ENCODE results near the gene RNU6-1.

RNU6-1 gene

GRCh38 chr15:67855842-67856241 is 16.0 kb upstream of the RNU6-1 start:
- peak; percentile 37 for DNase-seq

- peak; percentile 46 for DNase-seq
Observed at GRCh38 chr15:67854358-67854757, 14.5 kb upstream of the RNU6-1 start.

GRCh38 chr15:67853454-67853853 is 13.6 kb upstream of the RNU6-1 start:
- DNase-seq, result peak; percentile 15

DNA sequence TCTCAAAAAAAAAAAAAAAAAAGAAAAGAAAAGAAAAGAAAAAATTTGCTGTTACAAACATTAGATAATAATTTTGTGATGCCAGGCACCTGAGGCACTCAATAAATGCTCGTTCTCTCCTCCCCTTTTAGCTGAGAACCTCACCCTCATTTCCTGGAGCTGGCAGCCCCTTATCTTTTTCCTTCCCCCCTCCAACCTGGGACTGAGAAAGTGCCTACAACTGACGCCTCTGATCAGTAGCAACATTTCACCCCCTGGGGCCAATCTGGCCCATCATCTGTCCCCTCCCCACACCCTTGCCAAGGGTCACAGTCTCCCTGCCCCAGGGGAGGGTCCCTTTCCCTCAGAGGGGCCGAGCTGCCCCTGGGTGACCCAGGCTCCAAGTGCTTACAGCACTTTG is 12.6 kb upstream of the RNU6-1 start:
- DNase-seq, result peak; percentile 21

- peak; percentile 37 for DNase-seq
Observed at GRCh38 chr15:67850994-67851571, 11.2 kb upstream of the RNU6-1 start.

DNA sequence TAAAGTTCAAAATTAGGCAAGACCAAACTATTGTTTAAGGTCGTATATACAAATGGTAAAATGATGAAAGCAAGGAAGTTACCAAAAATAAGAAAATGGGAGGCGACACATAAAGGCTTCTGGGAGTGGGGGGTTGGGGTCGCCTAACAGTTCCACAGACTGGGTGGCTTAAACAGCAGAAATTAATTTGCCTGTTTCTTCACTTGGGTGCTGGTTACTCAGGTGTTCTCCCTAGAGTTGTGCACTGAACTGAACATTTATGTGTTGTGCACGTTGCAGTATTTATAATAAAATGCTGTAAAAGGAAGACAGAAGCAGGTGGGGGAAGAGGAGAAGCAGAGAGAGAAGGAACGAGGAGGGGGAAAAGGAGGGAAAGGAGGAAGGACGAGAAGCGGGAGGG is 10.5 kb upstream of the RNU6-1 start:
- no peak for DNase-seq

- no peak for DNase-seq
Observed at GRCh38 chr15:67849538-67849937, 9.7 kb upstream of the RNU6-1 start.

GRCh38 chr15:67845974-67846373 is 6.1 kb upstream of the RNU6-1 start:
- no peak for DNase-seq

DNA sequence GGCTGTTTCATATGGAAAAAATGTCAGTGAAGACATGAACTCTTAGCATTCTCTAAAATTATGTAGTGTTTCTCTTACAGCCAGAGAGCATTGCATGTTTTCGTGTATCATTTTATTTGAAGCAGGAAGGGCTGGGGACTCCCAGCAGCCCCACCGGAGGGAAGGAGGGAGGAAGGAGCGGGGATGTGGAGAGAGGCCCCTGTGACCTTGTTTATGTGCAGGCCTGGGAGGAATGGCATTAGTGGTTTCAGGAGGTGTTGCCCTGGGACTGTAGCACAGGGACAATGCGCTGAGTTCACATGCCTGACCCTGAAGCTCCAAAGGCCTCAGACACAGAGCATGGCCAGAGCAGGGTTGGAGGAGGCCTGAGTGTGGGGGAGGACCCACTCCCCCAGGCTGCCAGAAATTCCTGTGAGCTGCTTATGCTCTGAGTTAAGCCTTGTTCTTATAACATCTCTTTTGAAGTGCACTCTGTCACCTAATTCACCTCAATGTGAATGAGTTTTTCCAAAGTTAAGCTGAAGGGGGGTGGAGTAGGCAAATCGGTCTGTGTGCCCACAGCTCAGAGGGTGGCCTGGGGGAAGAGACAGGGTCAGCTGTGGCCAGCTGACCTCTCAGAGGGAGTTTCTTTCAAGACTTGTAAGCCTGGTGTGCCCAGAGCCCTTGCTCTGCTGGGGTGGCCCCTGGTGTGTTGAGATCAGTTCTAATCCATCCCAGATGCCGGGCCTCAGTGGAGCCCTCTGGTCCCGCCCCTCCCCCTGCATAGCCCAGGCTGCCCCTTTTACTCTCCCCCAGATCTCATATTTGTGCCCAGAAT is 3.9 kb upstream of the RNU6-1 start:
- DNase-seq, result no peak

- no peak for DNase-seq
Observed at GRCh38 chr15:67843092-67843501, 3.3 kb upstream of the RNU6-1 start.

GRCh38 chr15:67841513-67841762 is 1.6 kb upstream of the RNU6-1 start:
- no peak for DNase-seq

DNA sequence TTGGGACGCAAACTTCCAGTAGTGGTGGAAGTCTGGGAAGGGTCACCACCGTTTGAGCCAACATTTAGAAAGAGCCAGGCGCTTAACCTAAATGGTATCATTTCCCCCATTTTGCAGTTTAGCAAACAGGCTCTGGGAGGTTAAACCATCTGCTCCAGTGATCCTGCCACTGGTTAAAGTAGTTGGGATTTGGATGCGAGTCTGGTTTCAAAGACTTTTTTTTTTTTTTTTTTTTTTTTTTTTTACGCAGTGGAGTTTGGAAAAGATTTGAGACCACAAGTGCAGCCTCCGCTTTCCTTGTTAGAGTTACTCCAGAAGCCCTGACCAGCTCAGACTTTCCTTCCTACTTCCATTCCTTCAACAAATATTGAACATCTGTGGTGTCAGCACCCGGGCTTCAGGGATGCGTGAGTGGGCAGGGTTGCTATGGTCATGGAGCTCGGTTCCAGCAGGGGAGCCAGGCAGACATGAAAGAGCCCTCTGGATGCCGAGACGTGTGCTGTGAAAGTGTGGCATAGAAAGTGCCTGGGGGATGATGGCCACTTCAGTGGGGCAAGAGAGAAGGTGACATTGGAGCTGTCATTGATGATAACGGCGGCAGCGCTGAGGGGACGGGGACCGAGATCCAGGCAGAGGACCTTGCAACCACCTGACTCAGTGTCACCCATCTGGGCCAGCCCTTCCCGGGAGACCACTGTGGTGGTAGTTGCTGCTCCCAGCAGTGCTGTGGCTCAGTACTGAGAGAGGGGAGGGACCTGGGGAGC is 1.1 kb upstream of the RNU6-1 start:
- peak; percentile 66 for DNase-seq

GRCh38 chr15:67839499-67839928 is 331 bp downstream of the RNU6-1 start:
- DNase-seq, result peak; percentile 71

- DNase-seq, result peak; percentile 63
Observed at GRCh38 chr15:67838789-67839332, 984 bp downstream of the RNU6-1 start.

DNA sequence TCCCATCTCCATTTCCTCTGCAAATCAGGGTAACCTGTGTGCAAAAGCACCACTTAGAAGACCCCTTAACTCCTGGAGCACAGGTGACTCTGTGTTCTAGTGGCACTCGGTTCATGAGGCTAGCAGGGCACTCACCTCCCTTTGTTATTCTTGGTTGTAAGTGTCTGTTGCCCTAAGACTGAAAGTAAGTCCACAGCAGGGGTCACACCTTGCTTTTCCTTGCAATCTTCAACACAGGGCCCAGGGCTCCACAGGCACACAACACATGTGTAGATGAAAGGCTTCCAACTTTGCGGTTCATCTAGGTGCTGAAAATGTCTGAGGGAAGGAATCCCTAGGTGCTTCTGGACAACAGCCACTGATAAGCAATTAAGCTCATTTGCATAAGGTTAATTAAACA is 2.9 kb downstream of the RNU6-1 start:
- DNase-seq, result no peak

DNA sequence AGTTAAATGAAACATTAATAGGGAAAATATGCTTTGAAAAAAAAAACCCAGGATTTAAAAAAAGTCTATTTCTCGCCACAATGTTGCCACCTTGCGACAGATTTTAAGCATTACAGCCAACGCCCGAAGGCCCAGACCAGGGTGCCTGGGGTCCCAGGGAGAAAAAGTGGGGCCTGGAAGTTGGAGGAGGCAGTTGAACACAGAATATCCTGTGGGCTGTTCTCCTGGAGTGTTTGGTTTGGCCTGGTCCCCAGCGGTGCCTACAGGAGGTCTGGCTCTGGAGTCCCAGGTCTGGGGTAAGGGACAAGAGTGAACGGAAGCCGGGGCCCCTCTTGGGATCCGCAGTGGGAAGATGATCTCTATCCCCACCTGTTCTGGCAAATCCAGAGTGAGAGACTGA is 3.4 kb downstream of the RNU6-1 start:
- peak; percentile 79 for DNase-seq

GRCh38 chr15:67836134-67836455 is 3.8 kb downstream of the RNU6-1 start:
- peak; percentile 68 for DNase-seq

- DNase-seq, result peak; percentile 70
Observed at GRCh38 chr15:67835297-67836133, 4.3 kb downstream of the RNU6-1 start.

DNA sequence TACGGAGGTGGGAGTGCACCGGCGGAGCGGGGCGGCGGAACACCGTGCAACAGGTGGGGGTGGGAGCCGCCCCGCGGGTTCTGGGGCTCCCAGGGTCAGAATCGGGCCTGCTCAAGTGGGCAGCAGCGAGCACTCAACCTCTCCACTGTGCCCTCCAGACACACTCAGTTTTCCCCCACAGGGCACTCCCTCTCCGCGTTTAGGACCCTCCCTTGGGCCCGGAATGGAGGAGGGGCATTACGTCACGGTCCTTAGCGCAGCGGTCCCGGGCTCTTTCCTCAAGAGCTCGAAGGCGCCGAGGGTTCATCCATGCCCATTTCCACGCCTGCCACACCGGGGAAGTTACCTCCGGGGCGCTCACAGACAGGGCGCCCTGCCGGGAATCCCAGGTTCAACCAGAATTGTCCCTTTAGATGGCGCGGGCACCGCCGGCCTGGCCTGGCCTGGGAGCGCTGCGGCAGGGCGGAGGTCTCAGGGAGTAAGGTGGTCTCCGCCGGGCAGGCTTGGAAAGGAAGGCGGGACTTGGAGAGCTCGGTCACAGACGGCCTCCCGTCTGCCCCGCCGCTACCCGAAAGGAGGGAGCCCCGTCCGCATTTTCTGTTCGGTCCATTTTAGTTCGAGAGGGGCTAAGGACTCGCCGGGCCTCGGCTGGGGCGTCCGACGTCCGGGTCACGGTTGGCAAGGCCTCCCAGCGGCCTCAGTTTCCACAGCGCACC is 5.1 kb downstream of the RNU6-1 start:
- DNase-seq, result peak; percentile 68

- peak; percentile 71 for DNase-seq
Observed at GRCh38 chr15:67833710-67834511, 5.9 kb downstream of the RNU6-1 start.
